ENCODE data around the gene CLEC16A.

The CLEC16A gene

DNA sequence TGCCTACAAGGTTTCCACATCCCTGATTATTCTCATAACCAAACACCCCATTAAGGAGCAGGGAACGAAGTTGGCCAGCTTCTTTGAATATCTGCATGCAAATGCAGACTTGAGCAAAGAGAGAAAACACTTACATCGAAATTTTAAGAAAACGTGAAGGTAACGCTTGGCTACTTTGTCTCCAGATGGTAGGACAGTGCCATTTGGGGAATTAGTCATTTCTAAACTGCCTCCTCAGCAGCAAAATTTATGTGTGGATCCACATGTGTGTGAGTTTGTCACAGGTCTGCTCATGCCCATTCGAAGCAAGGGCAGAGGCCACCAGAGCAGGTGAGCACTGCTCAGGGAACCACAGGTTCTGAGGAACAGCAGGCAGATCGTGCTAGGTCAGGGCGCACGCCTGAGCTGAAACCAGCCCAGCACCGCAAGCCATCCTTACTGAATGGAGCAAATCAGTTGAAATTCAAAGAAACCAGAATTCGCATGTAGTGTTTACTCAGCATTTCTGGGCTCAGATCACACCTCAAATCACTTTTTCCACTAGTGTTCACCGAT, 231.5 kb downstream of the CLEC16A start:
- peak; percentile 66 for DNase-seq (ENCODE audit: low spot score)

DNA sequence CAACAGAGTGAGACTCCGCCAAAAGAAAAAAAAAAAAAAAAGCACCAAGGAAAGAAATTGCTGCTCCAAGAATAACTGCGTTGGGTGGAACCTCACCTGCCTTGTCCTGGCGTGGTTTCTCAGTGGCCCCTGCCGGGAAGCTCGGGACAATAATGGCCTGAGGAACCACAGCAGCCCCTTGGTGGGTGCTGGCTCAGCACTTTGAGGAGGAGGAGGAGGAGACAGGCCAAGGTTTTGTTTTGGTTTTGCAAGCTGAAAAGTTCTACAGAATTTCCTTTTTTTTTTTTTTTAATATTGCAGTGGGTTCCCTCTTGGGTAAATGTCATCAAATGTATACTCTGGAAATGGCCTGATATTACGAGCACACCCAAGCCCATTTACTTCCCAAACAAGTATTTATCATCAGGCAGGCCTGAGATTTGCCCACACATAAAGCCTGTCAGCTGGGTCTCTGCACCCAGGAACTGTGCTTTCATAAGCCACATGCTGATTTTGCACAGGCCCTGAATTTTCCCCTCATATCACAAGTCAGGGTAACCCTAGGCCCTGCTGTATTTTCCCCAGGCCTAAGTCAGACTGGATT, 233.3 kb downstream of the CLEC16A start:
- DNase-seq (ENCODE audit: low spot score), result no peak

DNA sequence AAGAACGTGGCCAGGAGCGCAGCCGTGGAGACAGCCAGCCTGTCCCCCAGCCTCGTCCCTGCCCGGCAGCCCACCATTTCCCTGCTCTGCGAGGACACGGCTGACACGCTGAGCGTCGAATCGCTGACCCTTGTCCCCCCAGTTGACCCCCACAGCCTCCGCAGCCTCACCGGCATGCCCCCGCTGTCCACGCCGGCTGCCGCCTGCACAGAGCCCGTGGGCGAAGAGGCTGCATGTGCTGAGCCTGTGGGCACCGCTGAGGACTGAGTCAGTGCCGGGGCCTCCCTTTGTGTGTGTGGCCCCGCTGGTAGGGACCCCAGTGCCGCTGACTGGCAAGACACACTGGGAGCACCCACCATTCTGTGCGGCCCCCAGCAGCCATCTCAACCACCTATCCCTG, 234.1 kb downstream of the CLEC16A start:
- DNase-seq (ENCODE audit: low spot score), result no peak

DNA sequence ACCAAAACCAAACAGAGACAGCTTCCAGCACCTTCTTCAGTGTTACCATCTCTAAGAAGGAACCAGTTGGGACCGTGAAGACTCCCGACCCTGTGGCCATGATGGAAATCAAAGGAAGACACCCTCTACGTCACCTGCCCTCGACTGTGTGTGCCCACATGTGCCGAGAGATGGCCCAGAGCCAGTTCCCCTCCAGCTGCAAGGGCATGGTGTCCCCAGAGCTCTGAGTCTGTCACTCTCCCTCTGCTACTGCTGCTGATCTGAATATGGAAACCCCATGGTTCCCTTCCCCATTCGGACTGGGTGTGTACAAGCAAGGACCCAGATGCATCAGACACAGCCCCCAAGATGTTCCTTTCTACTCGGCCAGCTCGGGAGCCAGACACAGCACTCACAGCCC, 235.2 kb downstream of the CLEC16A start:
- DNase-seq (ENCODE audit: low spot score), result no peak

DNA sequence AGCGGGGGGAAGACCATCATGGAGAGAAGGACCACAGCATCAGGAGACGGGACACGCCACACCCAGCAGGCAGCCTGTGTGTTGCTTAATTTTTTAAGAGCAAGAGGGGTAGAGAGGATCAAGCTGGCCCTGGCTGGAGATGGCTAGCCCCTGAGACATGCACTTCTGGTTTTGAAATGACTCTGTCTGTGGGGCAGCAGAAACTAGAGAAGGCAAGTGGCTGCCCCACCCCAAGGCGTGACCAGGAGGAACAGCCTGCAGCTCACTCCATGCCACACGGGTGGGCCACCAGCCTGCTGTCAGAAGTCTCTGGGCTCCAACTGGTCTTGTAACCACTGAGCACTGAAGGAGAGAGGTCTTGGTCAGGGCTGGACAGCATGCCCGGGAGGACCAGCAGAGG, 236.1 kb downstream of the CLEC16A start:
- no peak for DNase-seq (ENCODE audit: low spot score)

DNA sequence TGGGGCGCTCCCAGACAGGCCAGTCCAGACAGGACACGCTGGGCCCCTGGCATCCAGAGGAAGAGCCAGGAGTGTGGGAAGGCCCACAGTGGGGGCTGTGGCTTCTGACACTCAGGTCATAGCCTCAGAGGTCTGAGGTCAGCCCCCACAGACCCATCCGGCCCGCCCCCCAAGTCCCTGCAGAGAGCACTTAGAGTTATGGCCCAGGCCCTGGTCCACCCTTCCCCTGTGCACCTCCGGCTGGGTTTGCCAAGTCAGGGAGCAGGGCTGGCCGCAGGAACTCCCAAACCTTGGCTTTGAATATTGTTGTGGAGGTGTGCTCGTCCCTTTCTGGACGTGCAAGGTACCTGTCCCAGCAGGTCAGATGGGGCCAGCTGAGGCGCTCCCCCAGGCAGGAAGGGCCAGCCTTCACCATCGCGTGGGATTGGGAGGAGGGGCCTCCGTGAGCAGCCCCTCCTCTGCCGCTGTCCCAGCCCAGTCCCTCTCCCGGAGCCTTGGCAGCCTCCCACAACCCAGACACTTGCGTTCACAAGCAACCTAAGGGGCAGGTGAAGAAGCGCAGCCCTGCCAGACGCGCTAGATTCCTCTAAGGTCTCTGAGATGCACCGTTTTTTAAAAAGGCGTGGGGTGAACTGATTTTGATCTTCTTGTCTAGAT, 237.0 kb downstream of the CLEC16A start:
- DNase-seq (ENCODE audit: low spot score), result no peak

DNA sequence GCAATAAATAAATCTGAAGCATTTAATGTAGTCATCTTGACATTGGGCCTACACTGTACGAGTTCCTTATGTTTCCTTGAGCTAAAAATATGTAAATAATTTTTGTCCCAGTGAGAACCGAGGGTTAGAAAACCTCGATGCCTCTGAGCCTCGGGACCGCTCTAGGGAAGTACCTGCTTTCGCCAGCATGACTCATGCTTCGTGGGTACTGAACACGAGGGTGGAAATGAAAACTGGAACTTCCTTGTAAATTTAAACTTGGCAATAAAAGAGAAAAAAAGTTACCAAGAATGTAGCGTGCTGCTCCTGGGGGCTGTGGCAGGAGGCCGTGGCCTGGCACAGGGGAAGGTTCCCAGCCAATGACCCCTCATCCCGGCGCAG, 237.5 kb downstream of the CLEC16A start:
- peak; percentile 53 for DNase-seq (ENCODE audit: low spot score)

DNA sequence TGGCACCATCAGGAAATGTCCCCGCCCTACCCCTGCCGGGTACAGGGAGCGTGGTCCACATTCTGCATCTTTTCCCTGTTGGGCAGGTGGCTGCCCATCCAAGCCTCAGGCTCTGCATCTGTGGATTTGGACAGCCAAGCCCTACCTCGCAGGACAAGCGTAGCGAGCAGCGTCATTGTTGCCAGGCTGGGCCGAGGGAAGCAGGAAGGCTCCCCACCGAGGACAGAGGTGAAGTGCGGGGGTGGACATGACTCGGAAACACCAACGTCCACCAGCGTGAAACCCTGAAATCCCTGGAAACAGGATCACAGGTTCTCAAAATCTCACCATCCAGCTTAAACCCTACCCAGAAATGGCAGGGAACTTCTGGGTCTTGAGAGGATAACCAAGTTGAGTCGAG, 238.0 kb downstream of the CLEC16A start:
- no peak for DNase-seq (ENCODE audit: low spot score)

DNA sequence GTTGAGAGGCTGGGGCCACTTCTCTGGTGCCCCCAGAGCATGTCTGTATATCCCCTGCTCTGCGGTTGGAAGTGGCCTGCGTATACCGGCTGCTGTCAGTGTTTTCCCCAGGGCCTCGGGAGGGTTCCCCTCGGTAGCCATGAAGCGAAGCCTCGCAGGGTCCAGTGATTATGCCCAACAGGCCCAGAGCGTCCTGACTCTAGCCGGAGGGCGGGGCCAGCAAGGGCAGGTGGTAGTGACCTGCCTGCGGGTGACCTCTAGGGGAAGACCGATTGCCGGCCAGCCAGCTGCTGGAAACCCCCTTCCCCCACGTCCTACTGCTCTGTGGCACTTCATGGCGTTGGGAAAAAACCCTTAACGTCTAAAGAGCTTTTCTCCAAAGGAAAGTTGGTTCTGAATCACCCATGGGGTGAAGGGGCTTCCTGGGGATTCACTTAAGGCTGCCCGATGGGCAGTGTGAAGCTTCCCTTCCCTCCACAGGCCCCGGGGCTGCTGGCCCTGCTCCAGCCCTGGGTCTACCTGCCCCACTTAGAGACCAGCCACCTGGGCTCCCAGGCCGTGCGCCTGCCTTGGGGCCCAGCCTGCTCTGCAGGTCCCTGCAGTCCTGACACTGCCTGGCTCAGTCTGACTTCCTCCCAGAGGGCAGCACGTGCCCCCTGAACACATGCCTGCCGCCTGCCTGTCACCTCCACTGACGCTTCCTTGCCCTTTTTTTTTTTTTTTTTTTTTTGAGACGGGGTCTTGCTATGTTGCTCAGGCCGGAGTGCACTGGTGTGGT, 238.9 kb downstream of the CLEC16A start:
- no peak for DNase-seq (ENCODE audit: low spot score)

DNA sequence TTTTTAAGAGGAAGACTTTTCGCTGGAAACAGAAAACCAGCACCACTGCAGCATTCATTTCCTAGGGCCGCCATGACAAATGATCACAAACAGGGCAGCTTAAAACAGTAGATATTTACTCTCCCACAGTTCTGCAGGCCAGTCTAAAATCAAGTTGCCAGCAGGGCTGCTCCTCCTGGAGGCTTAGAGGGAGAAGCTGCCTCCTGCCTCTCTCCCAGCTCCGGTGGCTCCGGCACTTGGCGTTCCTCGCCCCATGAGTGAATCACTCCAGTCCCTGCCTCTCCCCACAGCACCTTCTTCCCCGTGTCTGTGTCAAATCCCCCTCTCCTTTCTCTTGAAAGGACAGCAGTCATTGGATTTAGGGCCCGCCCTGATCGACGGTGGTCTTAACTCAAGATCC, 239.6 kb downstream of the CLEC16A start:
- no peak for DNase-seq (ENCODE audit: low spot score)

DNA sequence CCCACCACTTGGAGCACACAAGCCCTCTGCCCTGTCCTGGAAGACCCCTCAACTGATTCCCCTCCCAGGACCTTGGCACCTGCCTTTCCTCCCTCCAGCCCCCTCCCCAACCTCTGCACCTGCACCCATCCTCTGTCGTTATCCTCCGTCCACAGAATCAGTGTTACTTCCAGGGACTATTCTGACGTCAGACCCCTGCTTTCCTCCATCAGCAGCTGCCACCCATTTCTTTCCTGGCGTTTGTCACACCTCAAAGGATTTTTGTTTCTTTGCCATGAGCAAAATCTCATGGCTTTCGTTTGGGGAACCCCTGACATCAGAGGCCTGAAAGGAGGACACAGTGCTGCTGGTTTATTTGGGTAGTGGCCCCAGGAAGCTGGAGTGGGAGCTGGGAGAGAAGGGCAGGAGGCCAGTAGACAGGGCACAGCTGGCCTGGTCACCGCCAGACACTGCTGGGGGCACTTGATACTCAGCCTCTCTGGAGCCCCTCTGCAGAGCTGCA, 243.2 kb downstream of the CLEC16A start:
- DNase-seq (ENCODE audit: low spot score), result no peak

DNA sequence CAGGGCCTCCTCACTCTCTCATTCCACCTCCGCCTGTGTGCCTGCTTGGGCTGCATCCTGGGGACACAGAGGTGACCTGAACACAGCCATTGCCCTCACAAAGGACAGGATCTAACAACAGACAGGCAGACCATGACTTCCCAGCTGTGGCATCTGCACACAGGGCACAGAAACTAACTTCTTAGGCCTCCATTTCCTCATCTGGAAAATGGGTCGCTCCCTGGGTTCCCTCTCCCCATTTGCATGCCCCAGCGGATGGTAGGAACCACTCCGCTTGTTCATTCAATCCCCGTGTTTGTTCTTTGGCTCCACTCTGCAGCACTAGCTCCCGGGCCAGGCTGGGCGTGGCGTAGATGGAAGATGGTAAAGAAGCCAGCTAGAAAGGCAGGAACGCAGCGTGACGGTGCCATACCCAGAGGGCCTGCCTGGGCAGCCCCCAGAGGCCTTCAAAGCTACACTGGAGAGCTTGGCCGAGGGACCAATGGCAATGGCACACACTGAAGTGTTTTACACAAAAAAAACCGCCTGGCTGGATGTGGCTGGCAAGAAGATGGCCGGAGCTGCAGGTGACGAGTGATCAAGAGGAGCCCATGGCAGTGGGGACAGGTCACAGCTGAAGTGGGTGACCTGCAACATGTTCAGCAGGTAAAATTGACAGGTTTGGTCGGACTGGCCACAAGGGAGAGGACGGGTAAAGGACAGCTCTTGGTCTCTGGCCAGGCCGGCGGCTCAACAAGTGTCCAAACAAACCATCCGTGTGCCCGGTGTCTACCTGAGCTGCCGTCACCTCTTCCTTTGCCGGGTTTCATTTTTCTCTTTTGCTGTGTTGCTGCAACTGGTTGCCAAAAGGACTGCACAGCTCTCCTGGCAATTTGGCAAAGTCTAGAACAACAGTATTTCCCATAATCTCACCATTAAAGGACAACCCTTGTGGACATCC, 244.7 kb downstream of the CLEC16A start:
- no peak for DNase-seq (ENCODE audit: low spot score)

DNA sequence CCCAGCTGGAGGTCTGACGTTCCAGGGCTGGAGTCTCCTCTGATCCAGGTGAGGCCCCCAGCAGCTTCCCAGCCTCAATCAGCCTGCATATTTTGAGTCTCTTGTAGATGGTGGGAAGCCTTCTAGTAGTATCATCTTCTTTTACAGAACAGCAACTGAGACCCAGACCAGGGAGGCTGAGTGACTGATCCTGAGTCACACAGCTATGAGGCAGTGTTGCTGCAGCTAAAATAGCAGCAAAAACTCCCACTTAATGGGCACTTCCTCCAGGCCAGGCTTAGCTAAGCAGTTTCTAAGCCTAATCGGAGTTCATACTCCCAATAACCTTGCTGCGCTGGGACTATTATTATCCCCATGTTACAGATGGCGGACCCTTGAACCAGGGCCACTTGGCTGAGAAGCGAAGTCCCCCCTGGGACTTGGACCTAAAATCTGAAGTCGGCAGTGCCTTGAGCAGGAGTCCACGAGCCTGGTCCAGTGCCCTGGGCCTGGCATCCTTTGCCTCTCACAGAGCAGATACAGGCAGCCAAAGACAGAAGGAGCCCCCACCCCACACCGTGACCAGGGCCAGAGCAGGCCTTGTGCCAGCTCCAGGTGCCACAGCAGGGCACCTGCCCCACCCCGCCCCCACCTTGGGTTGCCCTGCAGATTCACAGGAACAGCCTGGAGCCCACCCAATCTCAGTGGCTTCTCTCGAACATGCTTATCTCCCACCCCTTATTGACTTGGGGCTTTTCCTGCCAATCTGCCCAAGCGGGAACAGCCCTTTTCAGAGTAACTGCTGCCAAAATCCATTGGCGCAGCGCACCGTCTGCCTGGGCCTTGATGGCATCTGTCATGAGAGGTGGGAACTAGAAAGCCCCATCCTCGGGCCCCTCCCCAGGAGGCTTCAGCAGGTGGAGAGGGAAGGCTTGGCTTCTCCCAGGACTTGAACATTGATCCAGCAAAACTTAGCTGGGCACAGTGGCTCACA, 246.5 kb downstream of the CLEC16A start:
- no peak for DNase-seq (ENCODE audit: low spot score)

DNA sequence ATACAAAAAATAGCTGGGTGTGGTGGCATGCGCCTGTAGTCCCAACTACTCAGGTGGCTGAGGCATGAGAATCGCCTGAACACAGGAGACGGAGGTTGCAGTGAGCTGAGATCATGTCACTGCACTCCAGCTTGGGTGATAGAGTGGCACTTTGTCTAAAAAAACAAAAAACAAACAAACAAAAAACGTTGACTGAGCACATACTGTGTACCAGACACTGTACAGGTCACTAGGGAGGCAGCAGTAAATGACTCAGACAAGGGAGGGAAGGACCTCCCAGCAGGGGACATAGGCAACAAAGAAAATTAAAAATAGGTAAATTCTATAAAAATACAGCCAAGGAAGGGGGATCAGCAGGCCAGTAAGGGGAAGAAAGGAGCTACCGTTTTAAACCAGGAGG, 247.3 kb downstream of the CLEC16A start:
- DNase-seq (ENCODE audit: low spot score), result no peak

DNA sequence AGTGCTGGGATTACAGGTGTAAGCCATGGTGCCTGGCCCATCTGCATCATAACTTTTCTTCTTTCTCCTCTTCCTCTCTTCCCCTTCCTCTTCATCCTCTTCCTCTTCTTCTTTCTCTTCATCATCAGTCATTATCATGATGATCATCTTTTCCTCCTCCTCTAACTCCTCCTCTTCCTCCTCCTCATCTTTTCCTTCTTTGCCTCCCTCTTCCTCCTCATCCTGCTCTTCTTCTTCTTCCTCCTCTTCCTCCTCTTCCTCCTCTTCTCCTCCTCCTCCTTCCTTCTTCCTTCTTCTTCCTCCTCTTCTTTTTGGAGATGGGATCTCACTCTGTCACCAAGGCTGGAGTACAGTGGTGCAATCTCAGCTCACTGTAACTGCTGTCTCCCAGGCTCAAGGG, 249.1 kb downstream of the CLEC16A start:
- DNase-seq (ENCODE audit: low spot score), result no peak

DNA sequence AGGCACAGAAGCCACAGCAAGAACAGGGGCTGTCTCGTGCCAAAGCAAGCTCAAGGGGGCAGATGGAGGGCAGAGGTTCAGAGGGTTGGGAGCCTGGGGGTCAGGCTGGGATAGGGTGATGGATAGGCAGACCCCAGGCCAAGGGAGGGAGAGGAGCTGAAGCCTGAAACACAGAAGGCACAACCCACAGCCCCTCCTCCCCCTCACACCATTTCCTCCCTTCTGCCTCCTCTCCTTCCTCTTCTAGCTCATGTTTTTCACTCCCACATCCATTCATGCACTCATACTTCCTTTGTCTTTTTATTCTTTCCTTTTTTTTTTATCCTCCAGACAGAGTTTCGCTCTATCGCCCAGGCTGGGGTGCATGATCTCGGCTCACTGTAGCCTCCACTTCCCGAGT, 250.5 kb downstream of the CLEC16A start:
- DNase-seq (ENCODE audit: low spot score), result no peak

DNA sequence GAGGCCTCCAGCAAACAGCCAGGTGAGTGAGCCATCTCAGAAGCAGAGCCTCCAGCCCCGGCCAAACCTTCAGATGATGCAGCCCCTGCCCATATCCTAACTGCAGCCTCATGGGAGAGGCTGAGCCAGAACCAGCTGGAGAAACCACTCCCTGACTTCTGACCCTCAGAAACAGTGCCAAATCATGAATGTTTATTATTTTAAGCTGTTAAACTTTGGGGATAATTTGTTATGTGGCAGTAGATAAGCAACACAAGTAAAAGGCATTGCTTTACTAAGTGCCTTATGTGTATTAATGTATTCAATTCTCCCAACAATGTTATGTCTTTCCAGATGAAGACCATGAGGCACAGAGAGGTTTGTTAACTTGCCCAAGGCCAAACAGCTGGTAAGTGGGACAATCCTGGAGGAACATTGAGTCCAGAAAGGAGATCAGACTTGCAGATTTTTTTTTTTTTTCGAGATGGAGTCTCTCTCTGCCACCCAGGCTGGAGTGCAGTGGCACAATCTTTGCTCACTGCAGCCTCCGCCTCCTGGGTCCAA, 252.0 kb downstream of the CLEC16A start:
- no peak for DNase-seq (ENCODE audit: low spot score)

DNA sequence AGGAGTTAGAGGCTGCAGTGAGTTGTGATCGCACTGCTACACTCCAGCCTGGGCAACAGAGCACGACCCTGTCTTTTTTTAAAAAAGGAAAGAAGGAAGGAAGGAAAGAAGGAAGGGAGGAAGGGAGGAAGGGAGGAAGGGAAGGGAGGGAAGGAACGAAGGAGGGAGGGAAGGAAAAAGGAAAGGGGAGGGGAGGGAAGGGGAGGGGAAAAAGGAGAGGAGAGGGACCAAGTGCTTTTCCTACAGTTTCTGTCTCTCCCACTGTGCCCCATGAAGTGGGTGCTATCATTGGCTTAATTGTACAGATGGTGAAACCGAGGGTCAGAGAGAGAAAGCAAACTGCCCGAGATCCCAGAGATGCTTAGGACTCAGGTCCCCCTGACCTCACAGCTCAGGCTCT, 254.0 kb downstream of the CLEC16A start:
- DNase-seq (ENCODE audit: low spot score), result no peak

DNA sequence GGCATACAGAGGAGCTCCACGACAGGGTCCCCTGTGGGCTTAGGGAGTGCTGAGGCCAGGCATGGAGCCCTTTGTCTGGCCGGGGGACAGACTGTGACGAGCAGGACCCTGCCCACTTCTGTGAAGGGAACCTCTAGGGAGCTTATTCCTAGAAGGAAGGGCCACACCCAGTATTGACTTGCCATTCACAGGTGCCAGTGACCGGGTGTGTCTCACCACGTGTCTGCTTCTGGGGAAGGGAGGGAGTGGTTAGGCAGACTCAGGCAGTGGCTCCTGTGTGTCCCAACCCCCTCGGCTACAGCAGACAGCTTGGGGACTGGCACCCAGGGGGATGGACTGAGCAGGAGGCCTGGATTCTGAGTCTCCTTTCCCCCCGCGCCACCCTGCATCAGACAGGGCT, 254.5 kb downstream of the CLEC16A start:
- DNase-seq (ENCODE audit: low spot score), result no peak

DNA sequence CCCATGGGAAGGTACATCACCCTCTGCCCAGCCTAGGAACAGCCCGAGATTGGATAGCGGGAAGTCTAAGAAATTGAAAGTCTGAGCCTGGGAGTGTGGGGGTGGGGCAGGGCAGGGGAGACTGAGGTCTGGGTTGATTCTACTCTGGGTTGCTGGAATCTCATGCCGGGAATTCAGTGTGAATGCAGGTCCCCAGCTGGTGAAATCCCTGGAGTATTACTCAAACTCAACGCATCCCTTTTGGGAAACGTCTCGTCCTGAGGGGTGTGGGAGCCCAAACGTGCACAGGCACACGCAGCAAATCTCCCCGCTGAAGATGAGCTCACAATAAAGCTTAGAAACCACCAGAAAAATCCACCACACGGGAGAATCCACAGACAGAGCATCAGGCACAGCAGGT, 256.2 kb downstream of the CLEC16A start:
- no peak for DNase-seq (ENCODE audit: low spot score)

Data from activated CD4-positive, alpha-beta T cell treated with anti-CD3 and anti-CD28 coated beads, Interleukin-2, Interleukin-4, amounts not matched to agents 100 ng/mL and 50 ng/mL, durations not matched to agents 16 hours and 8 hours (primary cell).